Activated naive CD4-positive, alpha-beta T cell treated with anti-CD3 and anti-CD28 coated beads, Interleukin-2, amount 50 U/mL, for 16 hours (primary cell): Measurements from ENCODE around the gene MAGI1.

ENCODE experiments used
- DNase-seq: peaks from one replicate; pipeline ENCODE4 v3.0.0-alpha.2; 2020

Gene MAGI1

GRCh38 chr3:66010739-66011655 lies 27.7 kb downstream of the MAGI1 start:
- DNase-seq: no peak

- DNase-seq: no peak
Measured at GRCh38 chr3:66010348-66010738, 28.4 kb downstream of the MAGI1 start.

GRCh38 chr3:66004244-66004643 lies 34.5 kb downstream of the MAGI1 start:
- no peak for DNase-seq

GRCh38 chr3:66001626-66002025 lies 37.1 kb downstream of the MAGI1 start:
- DNase-seq: no peak

- no peak for DNase-seq
Measured at GRCh38 chr3:66000506-66000905, 38.2 kb downstream of the MAGI1 start.

GRCh38 chr3:65999606-66000005 lies 39.1 kb downstream of the MAGI1 start:
- DNase-seq: no peak

- DNase-seq: no peak
Measured at GRCh38 chr3:65996589-65996988, 42.1 kb downstream of the MAGI1 start.

- no peak for DNase-seq
Measured at GRCh38 chr3:65995515-65995914, 43.2 kb downstream of the MAGI1 start.

- DNase-seq: no peak
Measured at GRCh38 chr3:65995030-65995429, 43.7 kb downstream of the MAGI1 start.

GRCh38 chr3:65993134-65993900 lies 45.4 kb downstream of the MAGI1 start:
- DNase-seq: no peak

- DNase-seq: no peak
Measured at GRCh38 chr3:65992106-65992505, 46.6 kb downstream of the MAGI1 start.

GRCh38 chr3:65988411-65989180 lies 50.1 kb downstream of the MAGI1 start:
- DNase-seq: no peak

GRCh38 chr3:65986285-65986684 lies 52.4 kb downstream of the MAGI1 start:
- no peak for DNase-seq

GRCh38 chr3:65984975-65985374 lies 53.7 kb downstream of the MAGI1 start:
- no peak for DNase-seq

GRCh38 chr3:65983100-65983499 lies 55.6 kb downstream of the MAGI1 start:
- no peak for DNase-seq

GRCh38 chr3:65979731-65980130 lies 59.0 kb downstream of the MAGI1 start:
- no peak for DNase-seq

- DNase-seq: no peak
Measured at GRCh38 chr3:65979162-65979561, 59.6 kb downstream of the MAGI1 start.

- no peak for DNase-seq
Measured at GRCh38 chr3:65978116-65978515, 60.6 kb downstream of the MAGI1 start.

- no peak for DNase-seq
Measured at GRCh38 chr3:65975032-65975431, 63.7 kb downstream of the MAGI1 start.

GRCh38 chr3:65974509-65974908 lies 64.2 kb downstream of the MAGI1 start:
- DNase-seq: no peak

- DNase-seq: no peak
Measured at GRCh38 chr3:65972765-65973164, 66.0 kb downstream of the MAGI1 start.

GRCh38 chr3:65971293-65972252 lies 67.1 kb downstream of the MAGI1 start:
- no peak for DNase-seq
